Cardiac muscle cell (in vitro differentiated cells and primary cell): ENCODE results near the gene SEZ6L. TPM values are rescaled to one million over a fixed set of nuclear protein-coding genes. Genes with fewer than 3 reads are reported as not detected.

Experiments used
- DNase-seq, 2 donors: peaks; one replicate each; pipeline versions ENCODE4 v3.0.0 to v3.0.0-alpha.2; 2010 to 2017; ENCODE audit warnings: low read depth in 1 of 2, low spot score in 1 of 2
- H3K27ac ChIP-seq: fragments of 200-600 bp; sonication (generic); 2 replicates; pipeline ENCODE4 v1.5.1; 2016
- H3K27me3 ChIP-seq: fragments of 200-600 bp; sonication (generic); 2 replicates; pipeline ENCODE4 v1.6.0; 2016; ENCODE audit warnings: control low read depth
- H3K36me3 ChIP-seq: fragments of 200-600 bp; sonication (generic); 2 replicates; pipeline ENCODE4 v1.5.1; 2016; ENCODE audit warnings: control low read depth
- H3K4me1 ChIP-seq: fragments of 200-600 bp; sonication (generic); 2 replicates; pipeline ENCODE4 v1.8.1; 2017; ENCODE audit warnings: low read depth, mild to moderate bottlenecking, mixed run types
- H3K4me3 ChIP-seq: fragments of 200-600 bp; sonication (generic); 2 replicates; pipeline ENCODE4 v1.5.1; 2016; ENCODE audit warnings: mild to moderate bottlenecking
- H3K9me3 ChIP-seq: fragments of 200-600 bp; sonication (generic); 2 replicates; pipeline ENCODE4 v1.5.1; 2017; ENCODE audit warnings: low read depth, mild to moderate bottlenecking, control low read depth
- CTCF ChIP-seq: IDR thresholded peaks from 2 replicates; pipeline ENCODE4 v1.5.1; 2012; ENCODE audit warnings: low read depth, mild to moderate bottlenecking, low read length
- polyA plus RNA-seq: library from polyadenylated mRNA; unstranded; fragments of >200 nt; fragmentation: Nextera tagmentation; extraction: Ambion mirVana; gene quantifications from 2 replicates; pipeline ENCODE4 v1.2.1, GENCODE V29; 2016
- total RNA-seq: library from RNA; depleted of rRNA; stranded (reverse); fragments of >200 nt; gene quantifications from 2 replicates; pipeline ENCODE4 v1.2.3, GENCODE V29; 2016

Gene SEZ6L
- total and polyA plus RNA-seq, 2 experiments from 2014 or later: 0.12 TPM; not detected in 1

- TF ChIP-seq CTCF: no peak
- Histone ChIP-seq H3K27ac (no peak overlapping the region), H3K4me3 (no peak overlapping the region), H3K9me3 (no peaks in the 10 kb centered on the region), H3K27me3 (no peaks in the 10 kb centered on the region), H3K36me3 (no peaks in the 10 kb centered on the region), H3K4me1 (no peaks in the 10 kb centered on the region)
- no peak for DNase-seq
Observed at GRCh38 chr22:26131589-26132154, 37.6 kb upstream of the SEZ6L start.

GRCh38 chr22:26134654-26135330 is 34.5 kb upstream of the SEZ6L start:
- Histone ChIP-seq H3K27me3 (no peaks in the 10 kb centered on the region), H3K9me3 (no peaks in the 10 kb centered on the region), H3K4me1 (no peaks in the 10 kb centered on the region), H3K36me3 (no peaks in the 10 kb centered on the region), H3K27ac (no peak overlapping the region), H3K4me3 (no peak overlapping the region)
- no peak for TF ChIP-seq CTCF
- no peak for DNase-seq

- no peaks in the 10 kb centered on the region for H3K4me1 ChIP-seq
- no peaks in the 10 kb centered on the region for H3K9me3 ChIP-seq
- H3K4me3 ChIP-seq: no peak overlapping the region
- H3K36me3 ChIP-seq: no peaks in the 10 kb centered on the region
- H3K27ac ChIP-seq: no peak overlapping the region
- H3K27me3 ChIP-seq: no peaks in the 10 kb centered on the region
- TF ChIP-seq CTCF: no peak
- DNase-seq: no peak
Observed at GRCh38 chr22:26135806-26136205, 33.5 kb upstream of the SEZ6L start.

- H3K27ac ChIP-seq: no peak overlapping the region
- H3K27me3 ChIP-seq: no peaks in the 10 kb centered on the region
- H3K4me1 ChIP-seq: no peaks in the 10 kb centered on the region
- no peaks in the 10 kb centered on the region for H3K36me3 ChIP-seq
- no peak overlapping the region for H3K4me3 ChIP-seq
- no peak for DNase-seq
- no peaks in the 10 kb centered on the region for H3K9me3 ChIP-seq
- no peak for TF ChIP-seq CTCF
Observed at GRCh38 chr22:26139310-26139709, 30.0 kb upstream of the SEZ6L start.

- H3K36me3 ChIP-seq: no peaks in the 10 kb centered on the region
Observed at GRCh38 chr22:26141831-26142230, 27.4 kb upstream of the SEZ6L start.

More at GRCh38 chr22:26141831-26142230, 27.4 kb upstream of the SEZ6L start:
- Histone ChIP-seq H3K4me3 (no peak overlapping the region), H3K4me1 (no peaks in the 10 kb centered on the region), H3K9me3 (no peaks in the 10 kb centered on the region), H3K27me3 (no peaks in the 10 kb centered on the region), H3K27ac (no peak overlapping the region)
- TF ChIP-seq CTCF: no peak
- DNase-seq: no peak
